GM04503 (cell line): ENCODE results near the gene RASD2.

Source experiments
- DNase-seq: peaks from one replicate; pipeline ENCODE4 v3.0.0-alpha.2; 2012; ENCODE audit warnings: low read depth

RASD2 gene

DNA sequence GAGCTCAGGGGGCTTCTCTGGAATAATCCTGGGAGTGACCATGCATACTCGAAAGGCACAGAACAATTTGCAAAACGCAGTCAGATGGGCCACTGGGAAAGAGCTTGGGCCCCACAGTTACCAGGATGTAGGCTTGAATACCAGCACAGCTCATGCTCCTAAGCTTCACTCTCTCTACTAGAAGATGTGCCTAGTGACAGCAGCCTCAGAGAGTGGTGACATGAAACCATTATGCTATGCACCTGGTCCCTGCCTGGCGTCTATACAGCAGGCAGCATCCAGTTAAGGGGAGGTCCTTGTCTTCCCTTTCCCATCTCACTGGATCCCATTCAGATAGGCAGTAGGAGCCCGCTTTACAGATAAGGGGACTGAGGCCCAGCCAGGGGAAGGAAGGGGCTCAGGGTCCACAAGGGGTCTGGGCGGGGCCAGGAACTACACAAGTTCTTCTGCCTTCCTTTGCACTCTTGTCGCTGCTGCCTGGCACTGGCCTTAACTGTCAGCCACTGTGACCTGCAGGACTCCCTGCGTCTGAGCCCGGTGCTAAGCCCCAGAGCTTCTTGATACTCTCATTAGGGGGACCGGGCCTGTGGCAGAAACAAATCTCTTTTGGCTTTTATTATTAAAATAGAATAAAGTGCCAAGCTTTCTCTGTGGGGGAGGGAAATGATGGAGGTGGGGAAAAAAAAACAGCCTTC lies 21.2 kb upstream of the RASD2 start:
- no peak for DNase-seq

DNA sequence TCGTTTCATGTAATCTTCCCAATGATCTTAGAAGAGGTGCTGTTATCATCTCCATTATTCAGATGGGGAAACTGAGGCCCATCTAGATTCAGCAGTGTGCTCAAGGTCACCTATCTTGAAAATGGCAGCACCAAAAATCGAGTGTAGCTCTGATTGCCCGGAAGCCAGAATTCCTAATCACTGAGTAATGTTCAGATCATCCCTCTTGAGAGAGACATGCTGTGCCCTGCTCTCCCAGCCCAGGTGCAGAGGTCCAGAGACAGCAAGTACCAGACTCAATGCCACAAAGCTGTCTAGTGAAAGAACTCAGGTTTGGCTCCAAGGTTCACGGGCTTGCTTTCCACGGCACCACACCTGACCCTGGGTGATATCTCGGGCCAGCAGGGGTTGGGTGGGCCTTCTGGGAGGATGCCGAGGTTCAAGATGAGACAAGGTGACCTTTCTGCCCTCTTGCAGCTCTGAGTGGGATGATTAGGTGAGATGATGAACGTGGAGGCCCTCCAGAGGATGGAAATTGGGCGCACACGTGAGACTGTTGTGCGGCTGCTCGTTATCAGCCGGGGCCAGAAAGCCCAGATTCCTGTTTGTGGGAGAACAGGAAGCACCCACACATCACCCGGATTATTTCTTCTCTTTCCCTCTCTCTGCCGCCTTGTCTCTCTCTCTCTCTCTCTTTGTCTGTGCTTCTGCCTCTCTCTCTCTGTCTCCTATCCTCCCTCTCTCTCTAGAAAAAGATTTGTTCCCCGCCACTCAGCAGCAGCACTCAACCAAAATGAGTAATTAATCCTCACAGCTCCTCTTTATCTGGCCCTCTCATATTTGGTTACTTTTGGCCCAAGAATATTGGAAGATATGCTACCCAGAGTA lies 19.0 kb upstream of the RASD2 start:
- DNase-seq: no peak

DNA sequence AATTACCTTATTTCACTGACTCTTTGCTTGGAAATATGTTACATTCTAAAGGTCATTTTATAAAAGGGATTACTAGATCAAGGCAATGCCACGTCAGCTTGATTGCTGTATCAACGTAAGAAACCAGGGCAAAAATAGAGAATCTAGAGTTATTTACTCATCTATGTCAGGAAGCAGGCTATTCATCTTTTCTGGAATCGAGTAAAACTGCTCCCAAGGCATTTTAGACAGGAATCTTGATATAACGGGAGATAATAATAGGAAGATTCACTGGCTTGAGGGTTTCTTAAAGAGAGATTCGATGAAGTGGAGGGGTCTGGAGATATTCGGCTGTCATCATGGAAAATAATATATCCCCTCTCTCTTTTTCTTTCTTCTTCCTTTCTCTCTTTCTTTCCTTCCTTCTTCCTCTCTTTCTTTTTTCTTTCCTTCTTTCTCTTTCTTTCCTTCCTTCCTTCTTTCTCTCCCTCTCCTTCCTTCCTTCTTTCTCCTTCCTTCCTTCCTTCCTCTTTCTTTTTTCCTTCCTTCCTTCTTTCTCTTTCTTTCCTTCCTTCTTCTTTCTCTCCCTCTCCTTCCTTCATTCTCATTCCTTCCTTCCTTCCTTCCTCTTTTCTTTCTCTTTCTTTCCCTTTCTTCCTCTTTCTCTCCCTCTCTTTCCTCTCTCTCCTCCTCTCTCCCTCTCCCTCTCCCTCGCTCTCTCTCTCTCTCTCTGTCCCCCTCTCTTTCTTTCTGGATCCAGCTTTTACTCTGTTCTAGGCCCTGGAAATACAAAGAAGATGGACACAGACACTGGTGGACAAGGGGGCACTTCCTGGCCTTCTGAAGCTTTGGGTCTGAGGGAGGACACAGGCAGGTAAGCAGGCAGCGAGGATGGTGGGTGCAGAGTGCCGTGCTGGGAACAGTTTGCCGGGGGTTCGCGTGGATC lies 18.1 kb upstream of the RASD2 start:
- no peak for DNase-seq

DNA sequence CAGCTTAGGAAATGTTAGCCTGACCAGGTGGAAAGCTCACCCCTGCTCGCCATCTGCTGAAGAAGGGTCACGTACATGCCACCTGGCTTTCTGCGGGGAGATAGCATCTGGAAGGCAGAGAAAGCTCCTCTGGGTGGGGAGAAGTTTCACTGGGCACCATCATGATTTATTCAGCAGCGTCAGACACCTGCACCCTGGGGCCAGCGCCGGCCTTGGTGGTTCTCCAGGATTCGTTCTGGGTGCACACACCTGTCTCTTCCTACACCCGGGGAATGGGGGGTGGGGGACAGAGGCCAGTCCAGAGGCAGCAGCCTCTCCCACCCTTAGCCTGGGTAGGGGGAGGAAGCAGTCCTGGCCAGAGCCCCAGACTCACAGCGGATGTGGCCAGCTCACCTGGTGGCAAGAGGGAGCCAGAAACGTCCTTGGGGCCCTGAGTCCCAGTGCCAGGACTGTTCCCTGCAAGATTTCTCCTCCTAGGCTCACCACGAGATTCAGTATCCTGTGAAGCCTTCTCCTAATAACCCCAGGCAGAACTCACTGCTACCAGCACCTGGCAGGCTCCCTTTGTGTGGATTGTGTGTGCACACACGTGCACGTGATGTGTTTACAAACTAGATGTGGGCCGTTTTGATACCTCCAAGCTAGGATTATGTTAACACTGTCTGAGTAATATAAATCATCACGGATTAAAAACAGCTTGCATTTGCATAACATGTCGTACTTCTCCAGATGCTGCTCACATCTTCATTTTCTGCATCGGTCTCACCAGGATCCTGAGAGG lies 17.3 kb upstream of the RASD2 start:
- DNase-seq: no peak

GRCh38 chr22:35524966-35525686 lies 15.5 kb upstream of the RASD2 start:
- no peak for DNase-seq

GRCh38 chr22:35525687-35526332 lies 14.8 kb upstream of the RASD2 start:
- no peak for DNase-seq

DNA sequence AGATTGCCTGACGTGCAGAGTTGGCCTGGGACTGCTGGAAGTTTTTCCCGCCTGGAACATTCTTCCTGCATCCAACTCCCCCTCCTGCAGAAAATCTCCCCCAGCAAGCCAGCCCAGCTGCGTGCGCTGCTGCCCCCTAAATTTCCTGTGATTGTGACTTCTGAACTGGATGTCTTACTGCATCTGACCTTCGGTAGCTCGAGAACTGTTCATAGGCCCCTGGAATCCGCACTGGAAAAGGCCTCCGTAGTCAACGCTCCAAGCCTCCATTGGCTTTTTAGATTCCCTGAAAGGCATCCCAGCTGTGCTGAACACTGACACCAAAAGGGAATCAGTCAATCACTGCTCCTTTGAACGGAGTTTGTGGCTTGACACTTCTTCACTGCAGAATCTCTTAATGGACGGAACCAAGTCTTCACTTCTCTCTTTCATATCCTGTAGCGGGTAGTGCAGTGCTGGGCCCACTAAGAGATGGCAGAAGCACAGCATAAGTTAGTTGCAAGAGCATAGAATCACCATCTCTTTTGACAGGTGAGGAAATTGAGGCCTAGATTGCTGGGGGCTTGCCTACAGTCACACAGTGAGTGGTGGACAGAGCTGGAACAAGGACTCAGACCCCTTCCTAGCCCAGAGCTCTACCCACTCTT lies 14.2 kb upstream of the RASD2 start:
- DNase-seq: no peak

DNA sequence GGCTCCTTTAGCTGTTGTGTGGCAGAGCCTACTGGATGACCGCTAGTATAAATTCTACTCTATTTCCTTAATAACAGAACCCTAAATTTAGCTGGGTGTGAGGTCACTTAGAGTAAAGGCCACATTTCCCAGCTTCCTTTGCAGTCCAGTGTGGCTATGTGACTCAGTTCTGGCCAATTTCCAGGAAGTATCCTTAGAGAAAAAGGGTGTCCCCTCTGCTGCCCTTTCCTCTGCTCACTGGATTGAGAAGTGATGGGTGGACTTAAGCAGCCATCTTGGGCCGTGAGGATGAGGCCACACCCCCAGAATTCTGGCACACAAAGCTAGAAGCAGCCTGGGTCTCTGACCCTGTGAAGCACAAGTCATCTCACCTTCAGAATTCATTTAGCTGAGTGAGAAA lies 11.7 kb upstream of the RASD2 start:
- no peak for DNase-seq

GRCh38 chr22:35530700-35531099 lies 9.9 kb upstream of the RASD2 start:
- no peak for DNase-seq

- no peak for DNase-seq
These were observed 9.4 kb upstream of the RASD2 start for GRCh38 chr22:35531202-35531601.

DNA sequence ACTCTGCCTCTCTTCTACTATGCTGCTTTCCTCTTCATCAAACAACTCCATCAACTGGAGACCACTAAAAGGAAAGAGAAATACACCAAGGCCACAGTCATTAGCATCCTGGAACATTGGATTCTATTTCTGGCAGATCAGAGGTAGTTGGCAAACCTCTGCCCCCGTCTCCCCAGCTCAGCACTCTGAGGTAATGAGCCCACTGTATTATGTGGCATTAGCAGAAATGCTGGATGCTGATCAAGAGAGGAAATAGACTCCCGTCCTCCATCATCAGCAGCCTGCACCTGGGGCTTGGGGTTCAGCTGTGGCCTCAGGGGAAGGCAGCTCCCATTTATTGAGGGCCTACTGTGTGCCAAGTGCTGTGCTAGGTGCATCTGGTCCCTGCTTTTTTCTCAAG lies 9.0 kb upstream of the RASD2 start:
- no peak for DNase-seq

GRCh38 chr22:35533365-35534029 lies 7.1 kb upstream of the RASD2 start:
- no peak for DNase-seq

- no peak for DNase-seq
These were observed 6.5 kb upstream of the RASD2 start for GRCh38 chr22:35534091-35534490.

- no peak for DNase-seq
These were observed 3.4 kb upstream of the RASD2 start for GRCh38 chr22:35537232-35537631.

GRCh38 chr22:35538801-35539321 lies 1.8 kb upstream of the RASD2 start:
- no peak for DNase-seq

- DNase-seq: no peak
These were observed 1.1 kb upstream of the RASD2 start for GRCh38 chr22:35539487-35539886.

DNA sequence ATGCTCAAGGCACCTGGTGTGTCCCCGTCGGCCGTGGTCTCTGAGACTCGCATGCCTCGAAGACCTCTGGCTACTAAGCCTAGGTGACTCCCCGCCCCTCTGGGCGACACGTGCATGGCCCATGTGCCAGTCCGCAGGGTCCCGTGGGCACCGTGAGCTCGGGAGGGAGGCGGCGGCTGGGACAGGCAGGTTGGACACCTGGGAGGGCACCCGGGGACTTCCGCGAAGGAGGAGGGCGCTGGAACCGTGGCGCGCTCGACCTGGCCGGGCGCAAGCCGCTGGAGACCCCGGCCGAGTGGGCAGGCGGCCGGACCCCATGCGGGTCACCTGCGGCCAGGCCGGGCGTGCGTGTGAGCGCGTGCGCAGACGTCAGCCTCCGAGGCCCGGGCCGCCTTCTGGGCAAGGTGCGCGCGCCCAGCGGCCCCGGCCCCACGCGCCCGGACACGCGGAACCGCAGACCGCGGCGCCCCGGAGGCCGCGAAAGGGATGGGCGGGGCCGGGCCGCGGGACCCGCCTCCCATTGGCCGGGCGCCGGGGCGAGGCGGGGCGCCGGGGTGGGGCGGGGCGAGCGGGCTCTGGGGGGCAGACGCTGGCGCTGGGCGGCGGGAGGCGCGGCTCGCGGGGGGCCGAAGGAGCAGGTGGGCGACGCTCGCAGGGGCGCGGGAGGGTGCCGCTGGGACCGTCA lies 579 bp upstream of the RASD2 start:
- no peak for DNase-seq

- no peak for DNase-seq
These were observed 670 bp downstream of the RASD2 start for GRCh38 chr22:35541254-35541748.
